ENCODE results near the gene LRPAP1. TPM values are rescaled to one million over a fixed set of nuclear protein-coding genes. Genes with fewer than 3 reads are reported as not detected.

LRPAP1 gene
- total RNA-seq, 2 donors from 2014 or later: 157 to 214 TPM

- TF ChIP-seq CTCF (IDR thresholded peaks at IDR 0.05): no peak
- H3K27ac ChIP-seq: no peak overlapping the region
- H3K9ac ChIP-seq (ENCODE audit: low read depth in 2 of 2, low read length in 2 of 2): no peak overlapping the region
- DNase-seq: no peak
- intact Hi-C loops (cut with DNase I): no loop called here
- peaks cover 8% of the 10 kb centered on the region for H3K4me1 ChIP-seq
- peaks cover 22% of the 10 kb centered on the region for H3K27me3 ChIP-seq
- H3K4me3 ChIP-seq: no peak overlapping the region
- H3K9me3 ChIP-seq: no peaks in the 10 kb centered on the region
- H3K36me3 ChIP-seq: no peaks in the 10 kb centered on the region
These were observed 46.2 kb downstream of the LRPAP1 start for GRCh38 chr4:3485886-3486540.

GRCh38 chr4:3485011-3485791 lies 47.0 kb downstream of the LRPAP1 start:
- H3K9me3 ChIP-seq: no peaks in the 10 kb centered on the region
- no peak overlapping the region for H3K27ac ChIP-seq
- H3K4me3 ChIP-seq: peak overlapping the region; percentile 1
- no peaks in the 10 kb centered on the region for H3K36me3 ChIP-seq
- no peak for TF ChIP-seq CTCF (IDR thresholded peaks at IDR 0.05)
- peak overlapping the region in 1 of 2 donors; percentile 40 for H3K9ac ChIP-seq (ENCODE audit: low read depth in 2 of 2, low read length in 2 of 2)
- peaks cover 22% of the 10 kb centered on the region for H3K27me3 ChIP-seq
- peak; percentile 35 for DNase-seq
- intact Hi-C loops (cut with DNase I): no loop called here
- peaks cover 8% of the 10 kb centered on the region for H3K4me1 ChIP-seq

- no peak for TF ChIP-seq CTCF (IDR thresholded peaks at IDR 0.05)
- Histone ChIP-seq H3K27ac (no peak overlapping the region), H3K4me1 (peaks cover 8% of the 10 kb centered on the region), H3K36me3 (no peaks in the 10 kb centered on the region), H3K4me3 (no peak overlapping the region), H3K9ac (ENCODE audit: low read depth in 2 of 2, low read length in 2 of 2) (no peak overlapping the region), H3K27me3 (peaks cover 22% of the 10 kb centered on the region), H3K9me3 (no peaks in the 10 kb centered on the region)
- DNase-seq: peak; percentile 71
- intact Hi-C loops (cut with DNase I): no loop called here
These were observed 47.9 kb downstream of the LRPAP1 start for GRCh38 chr4:3484057-3484973.

- intact Hi-C loops (cut with DNase I): no loop called here
- DNase-seq: no peak
- H3K4me3 ChIP-seq: no peak overlapping the region
- no peaks in the 10 kb centered on the region for H3K9me3 ChIP-seq
- TF ChIP-seq CTCF (IDR thresholded peaks at IDR 0.05): no peak
- peaks cover 8% of the 10 kb centered on the region for H3K4me1 ChIP-seq
- H3K27me3 ChIP-seq: peaks cover 22% of the 10 kb centered on the region
- no peaks in the 10 kb centered on the region for H3K36me3 ChIP-seq
- no peak overlapping the region for H3K9ac ChIP-seq (ENCODE audit: low read depth in 2 of 2, low read length in 2 of 2)
- H3K27ac ChIP-seq: no peak overlapping the region
These were observed 48.7 kb downstream of the LRPAP1 start for GRCh38 chr4:3483471-3483921.

DNA sequence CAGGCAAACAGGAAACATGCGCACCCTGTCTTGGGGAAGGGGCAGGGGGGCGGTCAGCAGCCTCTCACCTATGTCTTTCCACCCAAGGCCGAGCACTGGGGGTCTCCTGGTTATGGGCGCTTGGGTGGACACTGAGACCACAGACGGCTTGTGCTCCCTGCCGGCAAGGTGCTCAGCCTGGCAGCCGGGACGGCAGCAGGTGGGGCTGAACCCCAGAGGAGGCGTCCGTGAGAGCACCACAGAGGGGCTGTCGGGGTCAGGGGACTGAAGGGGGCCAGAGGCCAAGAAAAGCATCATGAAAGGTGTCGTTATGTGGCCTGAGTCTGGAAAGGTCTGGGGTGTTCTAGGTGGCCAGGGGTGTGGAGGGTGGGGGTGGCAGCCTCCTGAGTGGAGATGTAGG lies 49.5 kb downstream of the LRPAP1 start:
- H3K27ac ChIP-seq: no peak overlapping the region
- H3K4me1 ChIP-seq: peaks cover 8% of the 10 kb centered on the region
- no peak overlapping the region for H3K4me3 ChIP-seq
- no peaks in the 10 kb centered on the region for H3K9me3 ChIP-seq
- peaks cover 22% of the 10 kb centered on the region for H3K27me3 ChIP-seq
- no peak overlapping the region for H3K9ac ChIP-seq (ENCODE audit: low read depth in 2 of 2, low read length in 2 of 2)
- TF ChIP-seq CTCF (IDR thresholded peaks at IDR 0.05): no peak
- intact Hi-C loops (cut with DNase I): no loop called here
- DNase-seq: no peak
- no peaks in the 10 kb centered on the region for H3K36me3 ChIP-seq
